DMS79 (cell line): Measurements from ENCODE around the gene STARD3NL.
"Not testable (repeated sequence)": the region's sequence is repeated elsewhere in the genome, so short reads cannot be mapped to it uniquely, and the experiment has no call there.

Experiments used
- DNase-seq: peaks from one replicate; lab custom pipeline; 2025; lab: John Stamatoyannopoulos, UW

The STARD3NL gene, protein sequence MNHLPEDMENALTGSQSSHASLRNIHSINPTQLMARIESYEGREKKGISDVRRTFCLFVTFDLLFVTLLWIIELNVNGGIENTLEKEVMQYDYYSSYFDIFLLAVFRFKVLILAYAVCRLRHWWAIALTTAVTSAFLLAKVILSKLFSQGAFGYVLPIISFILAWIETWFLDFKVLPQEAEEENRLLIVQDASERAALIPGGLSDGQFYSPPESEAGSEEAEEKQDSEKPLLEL

DNA sequence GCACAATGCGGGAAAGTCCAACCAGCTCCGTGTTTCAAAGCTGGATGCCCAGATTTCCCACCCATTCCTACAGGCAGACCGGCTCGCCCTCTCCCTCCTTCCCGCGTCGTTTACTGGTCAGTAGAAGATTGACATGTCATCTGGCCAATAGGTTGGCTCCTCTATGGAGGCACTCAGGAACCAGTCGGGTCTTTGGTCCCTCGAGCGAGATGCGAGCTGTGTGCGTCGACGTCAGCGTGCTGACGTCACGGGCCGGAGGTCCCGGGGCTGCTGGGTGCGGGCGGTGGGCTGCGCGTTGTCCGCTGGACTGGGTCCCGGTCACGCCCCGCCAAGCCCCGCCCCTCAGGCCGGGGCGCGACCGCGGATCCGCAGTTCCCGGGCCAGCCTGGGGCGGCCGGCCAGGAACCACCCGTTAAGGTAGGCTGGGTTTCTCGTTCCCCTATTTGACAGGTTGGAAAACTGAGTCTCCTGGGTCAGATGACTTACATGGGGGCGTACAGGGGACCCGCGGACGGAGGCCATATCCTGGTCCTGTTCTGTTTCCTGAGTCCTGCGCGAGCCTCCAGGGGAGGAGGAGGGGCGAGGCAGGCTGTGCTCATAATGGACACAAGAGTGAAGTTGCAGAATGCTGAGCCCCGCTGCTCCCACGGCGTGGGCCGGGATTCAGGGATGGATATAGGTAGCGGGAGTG lies at the start of gene STARD3NL:
Gene STARD3NL (plus strand): TSS at position 242 of the 691 bp plus-strand sequence. CDS start 29,260 bp downstream, outside the sequence.
- peak; percentile 99 for DNase-seq

DNA sequence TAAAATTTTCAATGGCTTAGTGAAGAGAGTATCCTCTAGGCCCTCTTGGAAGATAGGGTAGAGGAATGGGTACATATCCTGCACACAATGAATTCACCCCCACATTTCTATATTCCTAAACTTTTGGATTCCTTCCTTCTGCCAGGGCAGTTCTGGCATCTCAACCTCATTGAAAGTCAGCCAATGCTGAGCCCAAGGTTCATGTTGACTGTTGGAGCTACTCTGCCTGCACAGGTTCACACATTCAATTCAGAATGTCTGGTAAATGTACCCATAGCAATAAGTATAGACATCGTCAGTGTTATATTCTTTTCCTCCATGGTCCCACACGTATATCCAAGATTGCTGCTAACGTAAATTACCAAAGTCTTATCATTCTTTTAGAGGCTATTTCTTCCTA lies 48.9 kb upstream of the STARD3NL start:
- DNase-seq = no peak

DNA sequence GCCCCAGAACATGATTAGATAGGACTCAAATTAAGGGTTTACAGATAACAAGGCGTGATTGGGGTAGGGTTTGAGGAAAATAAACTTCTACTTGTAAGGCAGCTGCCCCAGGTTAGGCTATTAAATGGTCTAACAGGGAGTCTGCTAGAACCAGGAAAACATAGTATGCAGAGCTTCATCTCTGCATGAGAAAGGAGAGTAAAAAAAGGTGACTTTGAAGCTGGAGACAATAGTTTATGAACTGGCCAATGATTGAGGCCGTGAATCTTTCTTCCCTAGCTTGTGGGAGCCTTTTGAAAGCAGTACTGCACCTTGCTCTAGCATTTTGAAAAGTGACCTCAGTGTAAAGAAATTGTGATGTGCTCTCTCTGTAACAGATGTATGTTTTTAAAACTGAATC lies 48.5 kb upstream of the STARD3NL start:
- no peak for DNase-seq

DNA sequence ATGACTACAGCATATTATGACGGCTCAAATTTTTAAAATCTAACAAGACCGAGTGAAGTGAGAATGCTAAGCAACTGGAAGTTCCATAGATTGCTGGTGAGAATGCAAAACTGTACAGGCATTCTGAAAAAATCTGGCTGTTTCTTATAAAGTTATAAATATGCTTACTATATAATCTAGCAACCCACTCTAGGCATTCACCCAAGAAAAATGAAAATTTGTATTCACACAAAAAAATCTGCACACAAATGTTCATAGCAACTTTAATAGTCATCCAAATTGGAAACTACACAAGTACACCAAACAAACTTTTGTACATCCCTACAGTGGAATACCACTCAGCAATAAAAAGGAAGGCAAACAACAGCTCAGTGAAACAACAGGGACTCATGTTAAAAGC lies 39.9 kb upstream of the STARD3NL start:
- DNase-seq = no peak

DNA sequence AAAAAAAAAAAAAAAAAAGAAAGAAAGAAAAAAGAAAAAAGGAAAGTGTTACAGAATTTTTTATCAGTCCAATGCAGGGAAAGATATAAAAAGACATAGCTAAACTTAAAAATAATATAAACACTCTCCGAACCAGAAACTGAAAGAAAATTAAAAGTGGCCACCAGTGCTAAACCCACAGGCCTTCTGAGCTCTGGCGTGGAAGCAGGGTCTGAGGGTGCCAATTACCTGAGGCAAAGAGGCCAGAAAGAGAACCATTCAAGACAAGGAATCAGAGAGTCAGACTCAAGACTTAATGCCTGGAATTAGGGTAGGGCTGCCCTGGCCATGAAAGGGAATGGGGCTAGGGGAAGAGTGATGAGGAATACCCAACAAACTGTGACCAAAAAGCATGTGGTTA lies 36.9 kb upstream of the STARD3NL start:
- DNase-seq = no peak

DNA sequence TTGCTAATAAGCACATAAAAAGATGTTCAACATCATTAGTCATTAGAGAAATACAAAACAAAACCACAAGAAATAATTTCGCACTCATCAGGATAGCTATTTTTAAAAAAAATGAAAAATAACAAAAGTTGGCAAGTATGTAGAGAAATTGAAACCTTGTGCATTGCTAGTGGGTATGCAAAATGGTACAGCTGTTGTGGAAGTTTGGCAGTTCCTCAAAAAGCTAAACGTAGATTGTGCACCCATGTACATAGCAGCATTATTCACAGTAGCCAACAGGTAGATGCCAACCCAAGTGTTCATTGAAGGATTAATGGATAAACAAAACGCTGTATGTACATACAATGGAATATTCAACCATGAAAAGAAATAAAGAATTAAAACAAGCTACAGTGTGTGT lies 35.3 kb upstream of the STARD3NL start:
- no peak for DNase-seq

DNA sequence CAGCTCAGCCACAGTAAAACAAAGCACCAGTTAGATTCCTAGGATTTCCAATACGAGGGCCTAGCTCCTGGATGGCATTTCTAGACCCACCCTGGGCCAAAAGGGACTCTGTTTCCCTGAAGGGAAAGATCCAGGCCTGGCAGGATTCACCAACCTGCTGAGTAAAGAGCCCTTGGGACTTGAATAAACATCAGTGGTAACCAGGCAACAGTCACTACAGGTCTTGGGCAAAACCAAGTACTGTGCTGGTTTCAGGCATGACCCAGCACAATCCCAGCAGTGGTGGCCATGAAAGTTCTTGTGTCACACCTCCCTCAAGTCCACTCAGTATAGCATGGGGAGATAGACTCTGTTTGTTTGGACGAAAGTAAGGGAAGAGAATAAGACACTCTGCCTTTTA lies 31.0 kb upstream of the STARD3NL start:
- DNase-seq = no peak

DNA sequence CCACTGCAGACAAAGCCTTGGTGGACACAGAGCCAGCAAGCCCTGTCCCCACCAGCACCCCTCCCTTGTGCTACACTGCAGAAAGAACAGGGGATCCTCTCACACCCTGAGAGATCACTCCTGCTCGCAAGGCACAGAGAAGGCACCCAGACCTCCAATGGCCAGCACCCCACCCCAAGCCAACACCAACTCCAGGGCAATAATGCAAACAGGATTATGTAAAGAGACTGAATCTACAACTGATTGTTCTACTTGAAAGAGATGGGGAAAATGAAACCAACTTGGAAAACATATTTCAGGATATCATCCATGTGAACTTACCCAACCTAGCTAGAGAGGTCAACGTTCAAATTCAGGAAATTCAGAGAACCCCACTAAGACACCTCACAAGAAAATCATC lies 26.5 kb upstream of the STARD3NL start:
- DNase-seq = no peak

DNA sequence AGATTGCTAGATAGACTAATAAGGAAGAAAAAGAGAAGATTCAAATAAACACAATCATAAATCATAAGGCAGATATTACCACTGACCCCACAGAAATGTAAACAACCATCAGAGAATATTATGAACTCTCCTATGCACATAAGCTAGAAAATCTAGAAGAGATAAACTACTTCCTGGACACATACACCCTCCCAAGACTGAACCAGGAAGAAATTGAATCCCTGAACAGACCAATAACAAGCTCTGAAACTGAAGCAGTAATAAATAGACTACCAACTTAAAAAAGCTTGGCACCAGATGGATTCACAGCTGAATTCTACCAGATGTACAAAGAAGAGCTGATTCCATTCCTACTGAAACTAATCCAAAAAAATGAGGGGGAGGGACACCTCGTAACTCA lies 24.5 kb upstream of the STARD3NL start:
- no peak for DNase-seq

DNA sequence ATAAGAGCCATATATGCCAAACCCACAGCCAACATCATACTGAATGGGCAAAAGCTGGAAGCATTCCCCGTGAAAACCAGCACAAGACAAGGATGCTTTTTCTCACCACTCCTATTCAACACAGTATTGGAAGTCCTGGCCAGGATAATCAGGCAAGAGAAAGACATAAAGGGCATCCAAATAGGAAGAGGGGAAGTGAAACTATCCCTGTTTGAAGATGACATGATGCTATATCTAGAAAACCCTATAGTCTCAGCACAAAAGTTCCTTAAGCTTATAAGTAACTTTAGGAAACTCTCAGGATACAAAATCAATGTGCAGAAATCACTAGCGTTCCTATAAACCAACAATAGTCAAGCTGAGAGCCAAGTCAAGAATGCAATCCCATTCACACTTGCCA lies 23.8 kb upstream of the STARD3NL start:
- no peak for DNase-seq

DNA sequence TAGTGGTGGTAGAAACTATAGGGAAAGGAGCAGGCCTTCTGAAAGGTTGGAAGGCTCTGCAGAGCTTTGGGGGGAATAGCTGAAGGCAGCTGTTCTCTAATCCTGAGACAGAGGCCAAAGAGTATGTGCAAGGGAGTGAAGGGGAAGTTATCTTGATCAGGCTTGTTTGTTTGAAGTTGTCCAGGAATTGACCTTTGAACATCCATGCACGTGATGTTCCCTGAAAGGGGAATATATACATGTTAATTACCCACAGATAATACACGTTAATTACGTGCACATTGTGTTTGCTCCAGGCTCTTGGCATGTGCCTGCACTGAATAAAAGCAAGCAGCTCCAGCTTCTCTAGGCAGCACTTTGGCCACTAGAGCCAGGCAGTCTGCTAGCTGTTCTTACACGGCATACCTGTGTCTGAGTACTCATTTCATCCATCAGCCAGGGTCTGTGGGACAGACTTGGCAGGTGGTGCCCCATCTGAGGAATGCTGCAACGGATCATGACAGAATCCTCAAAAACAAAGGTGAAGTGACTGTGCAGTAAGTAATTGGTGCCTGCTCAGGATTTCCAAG lies 18.0 kb upstream of the STARD3NL start:
- DNase-seq = no peak

DNA sequence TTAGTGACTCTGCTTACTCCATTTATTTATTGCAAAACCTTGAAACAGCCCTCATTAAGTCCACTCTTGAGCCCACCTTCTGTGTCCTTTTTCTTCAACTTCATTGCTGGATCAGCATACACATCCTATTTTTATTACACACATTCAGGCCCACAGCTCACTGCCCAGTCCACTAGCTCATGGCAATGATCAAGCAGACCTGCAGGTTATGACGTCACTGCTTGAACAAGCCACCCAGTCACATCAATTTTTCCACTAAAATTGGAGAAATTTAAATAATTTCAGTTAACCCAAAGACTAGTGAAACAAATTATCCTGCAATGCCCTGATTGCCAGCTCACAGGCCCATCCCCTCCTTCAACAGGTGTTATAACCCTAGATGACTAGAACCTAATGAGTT lies 16.0 kb upstream of the STARD3NL start:
- no peak for DNase-seq

DNA sequence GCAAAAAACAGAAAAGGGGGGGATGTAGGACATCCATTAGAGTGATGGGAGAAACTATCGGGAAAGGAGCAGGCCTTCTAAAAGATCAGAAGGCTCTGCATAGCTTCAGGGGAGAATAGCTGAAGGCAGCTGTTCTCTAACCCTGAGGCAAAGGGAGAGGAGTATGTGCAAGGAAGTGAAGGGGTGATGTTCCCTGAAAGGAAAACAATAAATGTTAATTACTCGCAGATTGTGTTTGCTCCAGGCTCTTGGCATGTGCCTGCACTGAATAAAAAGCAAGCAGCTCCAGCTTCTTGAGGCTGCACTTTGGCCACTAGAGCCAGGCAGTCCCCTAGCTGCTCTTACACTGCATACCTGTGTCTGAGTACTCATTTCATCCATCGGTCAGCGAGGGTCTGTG lies 14.4 kb upstream of the STARD3NL start:
- no peak for DNase-seq

DNA sequence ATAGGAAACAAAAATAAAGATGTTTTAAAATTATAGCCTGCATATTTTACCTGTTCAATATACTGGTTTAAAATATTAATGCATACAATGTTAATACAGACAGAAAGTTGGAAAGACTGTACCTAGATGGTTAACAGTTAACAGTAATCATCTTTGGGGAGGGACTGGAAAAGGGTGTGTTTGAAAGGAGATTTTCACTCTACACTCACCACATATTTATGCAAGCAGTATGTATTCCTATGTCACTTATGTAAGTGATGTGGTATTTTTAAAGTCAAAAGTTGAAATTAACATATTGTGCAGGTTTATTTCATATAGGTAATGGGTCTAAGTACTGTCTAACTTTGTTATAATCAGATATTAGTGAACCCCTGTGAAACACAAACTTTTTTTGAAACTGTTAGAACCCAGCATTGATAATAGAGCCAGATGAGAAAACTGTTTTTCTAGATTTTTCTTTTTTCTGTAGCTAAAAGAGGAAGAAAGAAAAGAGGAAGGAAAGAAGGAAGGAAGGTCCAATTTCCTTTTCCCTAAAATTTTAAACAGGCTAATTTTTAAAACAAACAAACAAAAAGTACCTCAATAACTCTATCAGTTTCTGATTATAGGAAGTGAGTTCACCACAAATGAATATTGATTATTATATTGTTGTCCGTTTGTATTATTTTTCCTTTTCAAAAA lies 9.0 kb upstream of the STARD3NL start:
- no peak for DNase-seq

DNA sequence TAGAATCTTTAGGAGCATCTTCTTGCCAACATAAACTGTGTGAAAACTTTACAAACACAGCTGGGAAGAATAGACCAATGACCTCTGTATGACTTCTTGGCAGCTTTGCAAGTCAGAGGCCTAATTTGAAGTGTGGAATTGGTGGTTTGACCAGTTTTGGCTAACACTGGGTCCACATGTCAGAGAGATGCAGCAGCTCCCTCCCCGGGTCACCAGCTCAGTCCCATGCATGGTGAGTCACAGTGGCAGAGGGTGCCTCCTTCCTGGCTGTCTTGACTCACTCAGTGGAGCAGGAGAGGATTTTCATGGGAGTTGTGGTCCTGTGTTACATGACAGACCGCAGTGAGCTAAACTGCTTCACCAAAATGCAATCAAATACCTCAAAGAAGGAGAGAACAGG lies 8.2 kb upstream of the STARD3NL start:
- DNase-seq = no peak

DNA sequence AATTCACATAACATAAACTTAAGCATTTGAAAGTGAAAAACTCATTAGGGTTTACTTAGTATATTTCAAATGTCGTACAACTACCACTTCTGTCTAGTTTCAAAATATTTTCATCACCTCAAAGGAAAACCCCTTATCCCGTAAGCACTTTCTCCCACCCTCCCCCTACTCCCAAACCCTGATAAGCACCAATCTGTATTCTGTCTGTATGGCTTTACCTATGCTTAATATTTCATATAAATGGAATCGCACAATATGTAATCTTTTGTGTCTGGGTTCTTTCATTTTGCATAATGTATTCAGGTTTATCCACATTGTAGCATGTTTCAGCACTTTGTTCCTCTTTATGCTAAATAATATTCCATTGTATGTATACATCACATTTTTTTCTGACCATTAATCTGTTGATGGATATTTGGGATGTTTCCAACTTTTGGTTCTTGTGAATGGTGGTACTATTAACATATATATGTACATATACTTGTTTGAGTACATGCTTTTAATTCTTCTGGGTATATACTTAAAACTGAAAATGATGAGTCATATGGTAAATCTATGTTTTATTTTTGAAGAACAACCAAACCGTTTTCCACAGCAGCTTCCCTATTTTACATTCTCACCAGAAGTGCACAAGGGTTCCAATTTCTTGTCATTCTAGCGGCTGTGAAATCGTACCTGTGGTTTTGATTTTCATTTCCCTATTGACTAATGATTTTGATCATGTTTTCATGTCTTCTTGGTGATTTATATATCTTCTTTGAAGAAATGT lies 6.2 kb upstream of the STARD3NL start:
- no peak for DNase-seq

DNA sequence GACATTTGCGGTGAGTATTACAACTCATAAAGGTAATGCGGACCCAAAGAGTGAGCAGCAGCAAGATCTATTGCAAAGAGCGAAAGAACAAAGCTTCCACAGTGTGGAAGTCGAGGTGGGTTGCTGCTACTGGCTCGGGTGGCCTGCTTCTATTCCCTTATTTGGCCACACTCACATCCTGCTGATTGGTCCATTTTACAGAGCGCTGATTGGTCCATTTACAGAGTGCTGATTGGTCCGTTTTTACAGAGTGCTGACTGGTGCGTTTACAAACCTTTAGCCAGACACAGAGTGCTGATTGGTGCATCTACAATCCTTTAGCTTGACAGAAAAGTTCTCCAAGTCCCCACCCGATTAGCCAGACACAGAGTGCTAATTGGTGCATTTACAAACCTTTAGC lies 2.5 kb upstream of the STARD3NL start:
- DNase-seq = not testable (repeated sequence)

DNA sequence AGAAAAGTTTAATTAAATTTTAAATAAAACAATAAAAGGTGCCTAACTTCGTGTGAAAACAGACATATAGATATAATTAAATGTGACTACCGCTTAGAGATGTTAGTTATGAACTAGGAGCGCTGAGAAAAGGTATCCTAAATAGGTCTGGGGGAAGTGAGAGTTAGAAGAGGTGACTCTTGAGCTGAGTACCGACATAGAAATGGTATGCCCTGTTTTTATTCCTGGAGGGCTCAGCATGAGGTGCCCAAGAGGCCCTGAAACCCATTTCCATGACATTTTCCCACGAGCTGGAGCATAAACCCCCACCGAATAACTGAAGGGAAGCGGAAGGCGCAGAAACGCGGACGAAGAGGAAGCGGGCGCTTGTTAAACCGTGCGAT lies 433 bp upstream of the STARD3NL start:
- no peak for DNase-seq

DNA sequence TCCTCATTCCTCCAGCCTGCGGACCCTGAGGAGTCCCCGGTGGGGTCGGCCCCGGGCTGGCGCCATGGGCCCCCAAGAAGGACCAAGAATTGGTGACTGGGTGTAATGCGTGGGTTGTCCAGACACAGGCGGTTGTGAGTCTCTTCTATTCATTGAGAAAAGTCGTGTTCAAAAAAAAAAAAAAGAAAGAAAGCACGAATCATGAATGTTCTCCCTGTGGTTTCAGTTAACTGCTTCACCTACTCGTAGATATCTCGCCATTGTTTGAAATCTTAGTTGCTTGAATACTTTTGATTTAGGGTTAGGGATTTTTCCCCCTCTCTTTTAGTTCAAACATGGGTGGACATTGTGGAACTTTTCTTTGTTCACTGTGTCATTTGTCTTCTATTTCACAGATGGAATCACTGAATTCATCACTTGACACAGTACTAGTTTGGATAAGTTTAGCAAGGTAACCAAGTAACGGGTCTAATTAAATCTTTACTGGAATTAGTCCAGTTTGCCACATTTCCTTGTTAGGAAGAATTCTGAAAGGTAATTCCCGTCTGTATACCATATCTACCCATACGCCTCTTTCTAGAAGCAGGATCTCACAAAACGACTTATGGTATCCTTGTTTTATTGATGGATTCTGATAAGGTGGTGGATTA lies 775 bp downstream of the STARD3NL start:
- peak; percentile 32 for DNase-seq

DNA sequence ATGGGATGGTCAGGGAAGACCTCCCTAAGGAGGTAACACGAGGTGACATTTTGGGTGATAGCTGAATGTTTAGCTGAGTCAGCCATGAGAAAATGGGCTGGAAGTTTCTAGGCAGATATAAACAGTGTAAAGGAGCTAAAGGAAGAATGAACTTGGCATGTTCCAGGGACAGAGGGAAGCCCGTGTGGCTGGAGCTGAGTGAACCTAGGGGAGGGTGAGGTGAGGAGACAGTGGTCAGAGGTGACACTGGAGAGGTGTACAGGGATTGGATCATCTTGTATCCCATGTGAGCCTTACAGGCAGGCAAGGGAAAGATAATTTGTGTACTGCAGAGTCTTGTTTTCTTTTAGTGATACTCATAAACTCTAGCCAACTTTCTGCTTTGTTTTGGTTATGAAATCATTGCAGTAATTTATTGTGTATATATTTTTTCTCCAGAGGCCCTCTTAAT lies 1.8 kb downstream of the STARD3NL start:
- no peak for DNase-seq

DNA sequence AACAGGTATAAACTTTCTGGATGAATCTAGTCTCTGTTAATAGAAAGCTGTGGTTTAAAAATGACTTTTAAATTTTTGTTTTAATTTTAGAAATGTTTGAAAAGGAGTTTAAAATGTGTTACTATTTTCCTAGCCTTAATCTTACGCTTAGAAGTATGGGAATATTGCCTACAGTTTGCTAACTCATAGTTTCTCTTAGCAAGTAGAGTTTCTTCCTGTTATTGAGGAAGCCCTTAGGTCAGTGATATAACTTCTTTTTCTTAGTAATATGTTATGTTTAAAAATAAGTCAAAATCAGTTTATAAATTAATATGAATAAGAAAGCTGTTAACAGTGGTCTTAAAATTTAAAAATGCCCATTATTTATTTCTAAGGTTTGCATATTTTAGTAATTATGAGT lies 3.1 kb downstream of the STARD3NL start:
- DNase-seq = no peak

DNA sequence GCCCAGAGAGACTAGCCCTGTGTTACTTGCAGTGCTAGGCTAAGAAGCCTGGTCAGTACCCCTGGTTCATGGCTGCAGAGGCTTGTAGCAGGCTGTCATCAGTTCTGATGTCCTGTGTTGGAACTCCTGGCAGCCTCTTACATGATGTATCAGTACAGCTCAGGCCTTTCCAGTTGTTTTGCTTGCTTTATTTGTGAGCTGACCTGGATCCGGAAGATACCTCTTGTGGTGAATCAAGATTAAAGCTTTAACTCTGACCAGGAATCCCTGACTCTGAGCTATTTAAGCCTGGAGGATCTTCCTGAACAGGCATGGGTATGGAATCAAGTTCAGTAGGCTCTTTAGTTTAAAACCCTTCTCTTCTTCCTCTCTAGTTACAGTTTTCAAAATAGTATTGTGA lies 4.4 kb downstream of the STARD3NL start:
- DNase-seq = no peak
